Loucy (cell line): ENCODE results near the gene COL17A1.

Source experiments
- H2AFZ ChIP-seq: fragments of 200-600 bp; sonication (generic); 2 replicates; pipeline ENCODE4 v1.6.0; 2016; ENCODE audit warnings: antibody characterized with exemption, mild to moderate bottlenecking, low read length, moderate library complexity
- H3F3A ChIP-seq: fragments of 200-600 bp; 2 replicates; pipeline ENCODE4 v1.6.0; 2016; ENCODE audit warnings: antibody characterized with exemption, low read depth, mild to moderate bottlenecking
- H3K27me3 ChIP-seq: fragments of 200-600 bp; sonication (generic); 2 replicates; pipeline ENCODE4 v1.6.1; 2014; ENCODE audit warnings: low read length, mild to moderate bottlenecking; ENCODE audit not compliant: insufficient read depth, poor library complexity, severe bottlenecking
- H3K36me3 ChIP-seq: fragments of 200-600 bp; sonication (generic); 2 replicates; pipeline ENCODE4 v1.6.1; 2016; ENCODE audit warnings: low read length; ENCODE audit not compliant: insufficient read depth
- H3K4me1 ChIP-seq: fragments of 200-600 bp; sonication (generic); 2 replicates; pipeline ENCODE4 v1.5.1; 2014; ENCODE audit warnings: low read length, mild to moderate bottlenecking; ENCODE audit not compliant: insufficient read depth, poor library complexity, severe bottlenecking
- H3K4me2 ChIP-seq: fragments of 200-600 bp; sonication (generic); 2 replicates; pipeline ENCODE4 v1.6.0; 2014; ENCODE audit warnings: antibody characterized with exemption, low read length, low read depth, mild to moderate bottlenecking; ENCODE audit not compliant: poor library complexity, severe bottlenecking
- H3K4me3 ChIP-seq: fragments of 200-600 bp; sonication (generic); 2 replicates; pipeline ENCODE4 v1.5.1; 2014; ENCODE audit warnings: low read length, mild to moderate bottlenecking, mixed read lengths; ENCODE audit not compliant: poor library complexity, severe bottlenecking
- H3K79me2 ChIP-seq: fragments of 200-600 bp; sonication (generic); 2 replicates; pipeline ENCODE4 v1.6.1; 2014; ENCODE audit warnings: low read length; ENCODE audit not compliant: insufficient read depth
- H3K9ac ChIP-seq: fragments of 200-600 bp; sonication (generic); 2 replicates; pipeline ENCODE4 v1.6.0; 2014; ENCODE audit warnings: mild to moderate bottlenecking, low read depth, low read length, moderate library complexity; ENCODE audit not compliant: poor library complexity, severe bottlenecking
- H3K9me2 ChIP-seq: fragments of 200-600 bp; sonication (generic); replicated peaks from 2 replicates; pipeline ENCODE4 v1.6.1; 2016; ENCODE audit warnings: low read depth, low read length, mixed read lengths
- H3K9me3 ChIP-seq: fragments of 200-600 bp; sonication (generic); 2 replicates; pipeline ENCODE4 v1.6.1; 2014; ENCODE audit warnings: mild to moderate bottlenecking, antibody characterized with exemption, low read length, low read depth; ENCODE audit not compliant: insufficient read depth
- H4K20me1 ChIP-seq: fragments of 200-600 bp; sonication (generic); 2 replicates; pipeline ENCODE4 v1.6.0; 2014; ENCODE audit warnings: antibody characterized with exemption, low read length, mild to moderate bottlenecking; ENCODE audit not compliant: insufficient read depth, poor library complexity, severe bottlenecking
- CTCF ChIP-seq: fragments of 200-600 bp; sonication (generic); conservative IDR thresholded peaks from 2 replicates; pipeline ENCODE4 v1.5.1; 2014; ENCODE audit warnings: mild to moderate bottlenecking, antibody characterized with exemption, low read length
- EZH2phosphoT487 ChIP-seq: fragments of 200-600 bp; IDR thresholded peaks from 2 replicates; pipeline ENCODE4 v1.6.1; 2018; ENCODE audit warnings: antibody characterized with exemption, mild to moderate bottlenecking, moderate library complexity, borderline replicate concordance

The COL17A1 gene

GRCh38 chr10:104121485-104122224 is 36.0 kb upstream of the COL17A1 start, which contains the start of gene SFR1:
Gene SFR1 (plus strand): TSS chr10:104122171. CDS start chr10:104122184, 13 bp downstream.
- TF ChIP-seq EZH2phosphoT487 = no peak
- TF ChIP-seq CTCF = peak; percentile 61
- Histone ChIP-seq H3K79me2 (peaks cover 20% of the 10 kb centered on the region), H3K4me1 (peaks cover 21% of the 10 kb centered on the region)

GRCh38 chr10:104120903-104121484 is 35.3 kb upstream of the COL17A1 start:
- no peaks in the 10 kb centered on the region for H4K20me1 ChIP-seq
- H3K9me3 ChIP-seq = no peaks in the 10 kb centered on the region
- peaks cover 20% of the 10 kb centered on the region for H3K79me2 ChIP-seq
- TF ChIP-seq CTCF (no peak), EZH2phosphoT487 (no peak)
- no peaks in the 10 kb centered on the region for H3K9me2 ChIP-seq
- peak overlapping the region; percentile 91 for H2AFZ ChIP-seq
- H3K4me1 ChIP-seq = peaks cover 21% of the 10 kb centered on the region
- no peaks in the 10 kb centered on the region for H3K36me3 ChIP-seq
- H3K4me2 ChIP-seq = peak overlapping the region; percentile 84
- peak overlapping the region; percentile 90 for H3K4me3 ChIP-seq
- H3K9ac ChIP-seq = peak overlapping the region; percentile 97
- H3F3A ChIP-seq = no peaks in the 10 kb centered on the region
- H3K27me3 ChIP-seq = no peaks in the 10 kb centered on the region

More at GRCh38 chr10:104121485-104122224, 36.0 kb upstream of the COL17A1 start, which contains the start of gene SFR1:
- H3K4me3 ChIP-seq = peak within 1 kb of the TSS; percentile 90
- peak within 1 kb of the TSS; percentile 91 for H2AFZ ChIP-seq
- no peaks in the 10 kb centered on the region for H3K36me3 ChIP-seq
- no peaks in the 10 kb centered on the region for H3K27me3 ChIP-seq
- peak within 1 kb of the TSS; percentile 97 for H3K9ac ChIP-seq
- H4K20me1 ChIP-seq = no peaks in the 10 kb centered on the region
- no peaks in the 10 kb centered on the region for H3K9me2 ChIP-seq
- H3F3A ChIP-seq = no peaks in the 10 kb centered on the region
- H3K9me3 ChIP-seq = no peaks in the 10 kb centered on the region
- peak within 1 kb of the TSS; percentile 84 for H3K4me2 ChIP-seq

- H3F3A ChIP-seq = no peaks in the 10 kb centered on the region
- peak overlapping the region; percentile 84 for H3K4me2 ChIP-seq
- H3K36me3 ChIP-seq = no peaks in the 10 kb centered on the region
- no peaks in the 10 kb centered on the region for H3K27me3 ChIP-seq
- H4K20me1 ChIP-seq = no peaks in the 10 kb centered on the region
- peaks cover 21% of the 10 kb centered on the region for H3K4me1 ChIP-seq
- H3K9ac ChIP-seq = peak overlapping the region; percentile 97
- TF ChIP-seq EZH2phosphoT487 (no peak), CTCF (no peak)
- H3K79me2 ChIP-seq = peaks cover 20% of the 10 kb centered on the region
- H3K9me3 ChIP-seq = no peaks in the 10 kb centered on the region
- H3K4me3 ChIP-seq = peak overlapping the region; percentile 90
- no peaks in the 10 kb centered on the region for H3K9me2 ChIP-seq
- H2AFZ ChIP-seq = no peak overlapping the region; the same call in 1 of the 2 replicates
Observed at GRCh38 chr10:104120512-104120902, 34.8 kb upstream of the COL17A1 start.
